Loucy (cell line): ENCODE data around the gene FAM89B.

Experiments
- H2AFZ ChIP-seq: fragments of 200-600 bp; sonication (generic); 2 replicates; pipeline ENCODE4 v1.6.0; 2016; ENCODE audit warnings: antibody characterized with exemption, mild to moderate bottlenecking, low read length, moderate library complexity
- H3F3A ChIP-seq: fragments of 200-600 bp; 2 replicates; pipeline ENCODE4 v1.6.0; 2016; ENCODE audit warnings: antibody characterized with exemption, low read depth, mild to moderate bottlenecking
- H3K27me3 ChIP-seq: fragments of 200-600 bp; sonication (generic); 2 replicates; pipeline ENCODE4 v1.6.1; 2014; ENCODE audit warnings: low read length, mild to moderate bottlenecking; ENCODE audit not compliant: insufficient read depth, poor library complexity, severe bottlenecking
- H3K36me3 ChIP-seq: fragments of 200-600 bp; sonication (generic); 2 replicates; pipeline ENCODE4 v1.6.1; 2016; ENCODE audit warnings: low read length; ENCODE audit not compliant: insufficient read depth
- H3K4me1 ChIP-seq: fragments of 200-600 bp; sonication (generic); 2 replicates; pipeline ENCODE4 v1.5.1; 2014; ENCODE audit warnings: low read length, mild to moderate bottlenecking; ENCODE audit not compliant: insufficient read depth, poor library complexity, severe bottlenecking
- H3K4me2 ChIP-seq: fragments of 200-600 bp; sonication (generic); 2 replicates; pipeline ENCODE4 v1.6.0; 2014; ENCODE audit warnings: antibody characterized with exemption, low read length, low read depth, mild to moderate bottlenecking; ENCODE audit not compliant: poor library complexity, severe bottlenecking
- H3K4me3 ChIP-seq: fragments of 200-600 bp; sonication (generic); 2 replicates; pipeline ENCODE4 v1.5.1; 2014; ENCODE audit warnings: low read length, mild to moderate bottlenecking, mixed read lengths; ENCODE audit not compliant: poor library complexity, severe bottlenecking
- H3K79me2 ChIP-seq: fragments of 200-600 bp; sonication (generic); 2 replicates; pipeline ENCODE4 v1.6.1; 2014; ENCODE audit warnings: low read length; ENCODE audit not compliant: insufficient read depth
- H3K9ac ChIP-seq: fragments of 200-600 bp; sonication (generic); 2 replicates; pipeline ENCODE4 v1.6.0; 2014; ENCODE audit warnings: mild to moderate bottlenecking, low read depth, low read length, moderate library complexity; ENCODE audit not compliant: poor library complexity, severe bottlenecking
- H3K9me2 ChIP-seq: fragments of 200-600 bp; sonication (generic); replicated peaks from 2 replicates; pipeline ENCODE4 v1.6.1; 2016; ENCODE audit warnings: low read depth, low read length, mixed read lengths
- H3K9me3 ChIP-seq: fragments of 200-600 bp; sonication (generic); 2 replicates; pipeline ENCODE4 v1.6.1; 2014; ENCODE audit warnings: mild to moderate bottlenecking, antibody characterized with exemption, low read length, low read depth; ENCODE audit not compliant: insufficient read depth
- H4K20me1 ChIP-seq: fragments of 200-600 bp; sonication (generic); 2 replicates; pipeline ENCODE4 v1.6.0; 2014; ENCODE audit warnings: antibody characterized with exemption, low read length, mild to moderate bottlenecking; ENCODE audit not compliant: insufficient read depth, poor library complexity, severe bottlenecking
- CTCF ChIP-seq: fragments of 200-600 bp; sonication (generic); conservative IDR thresholded peaks from 2 replicates; pipeline ENCODE4 v1.5.1; 2014; ENCODE audit warnings: mild to moderate bottlenecking, antibody characterized with exemption, low read length
- EZH2phosphoT487 ChIP-seq: fragments of 200-600 bp; IDR thresholded peaks from 2 replicates; pipeline ENCODE4 v1.6.1; 2018; ENCODE audit warnings: antibody characterized with exemption, mild to moderate bottlenecking, moderate library complexity, borderline replicate concordance

The FAM89B gene

GRCh38 chr11:65609665-65610064, 37.3 kb downstream of the FAM89B start:
- TF ChIP-seq EZH2phosphoT487 (no peak), CTCF (no peak)
- peak overlapping the region; percentile 77 for H3K4me3 ChIP-seq
- no peaks in the 10 kb centered on the region for H3K27me3 ChIP-seq
- peak overlapping the region; percentile 94 for H3K4me2 ChIP-seq
- peaks cover 25% of the 10 kb centered on the region; the same call in 1 of the 2 replicates for H3K36me3 ChIP-seq
- no peaks in the 10 kb centered on the region for H3K9me3 ChIP-seq
- peak overlapping the region; percentile 99 for H3K9ac ChIP-seq
- H3K4me1 ChIP-seq: peaks cover 40% of the 10 kb centered on the region
- no peak overlapping the region for H2AFZ ChIP-seq
- H3F3A ChIP-seq: no peaks in the 10 kb centered on the region
- peaks cover 68% of the 10 kb centered on the region for H3K79me2 ChIP-seq
- peaks cover 41% of the 10 kb centered on the region for H4K20me1 ChIP-seq
- H3K9me2 ChIP-seq: no peaks in the 10 kb centered on the region

GRCh38 chr11:65610404-65610803, 38.1 kb downstream of the FAM89B start:
- peaks cover 41% of the 10 kb centered on the region for H4K20me1 ChIP-seq
- H3K4me3 ChIP-seq: peak overlapping the region; percentile 77
- H3K27me3 ChIP-seq: no peaks in the 10 kb centered on the region
- peak overlapping the region; percentile 94 for H3K4me2 ChIP-seq
- H3K79me2 ChIP-seq: peaks cover 71% of the 10 kb centered on the region
- H3K9ac ChIP-seq: peak overlapping the region; percentile 99
- H3K9me2 ChIP-seq: no peaks in the 10 kb centered on the region
- H2AFZ ChIP-seq: no peak overlapping the region
- no peaks in the 10 kb centered on the region for H3K9me3 ChIP-seq
- no peaks in the 10 kb centered on the region for H3F3A ChIP-seq
- TF ChIP-seq CTCF (no peak), EZH2phosphoT487 (no peak)
- peaks cover 18% of the 10 kb centered on the region; the same call in 1 of the 2 replicates for H3K36me3 ChIP-seq
- H3K4me1 ChIP-seq: peaks cover 40% of the 10 kb centered on the region

GRCh38 chr11:65611028-65611757, 38.9 kb downstream of the FAM89B start:
- Histone ChIP-seq H2AFZ (no peak overlapping the region), H3K4me3 (peak overlapping the region; percentile 77), H3K4me2 (peak overlapping the region; percentile 94), H3K9me3 (no peaks in the 10 kb centered on the region), H3K9ac (peak overlapping the region; percentile 99), H3K36me3 (peaks cover 10% of the 10 kb centered on the region; the same call in 1 of the 2 replicates), H3F3A (no peaks in the 10 kb centered on the region), H3K9me2 (no peaks in the 10 kb centered on the region), H3K4me1 (peaks cover 40% of the 10 kb centered on the region), H3K79me2 (peaks cover 76% of the 10 kb centered on the region), H3K27me3 (no peaks in the 10 kb centered on the region), H4K20me1 (peaks cover 46% of the 10 kb centered on the region)
- no peak for TF ChIP-seq EZH2phosphoT487
- TF ChIP-seq CTCF: no peak
